ENCODE results near the gene MEF2C.
"Not testable (repeated sequence)": the region's sequence is repeated elsewhere in the genome, so short reads cannot be mapped to it uniquely, and the experiment has no call there.

Gene MEF2C

DNA sequence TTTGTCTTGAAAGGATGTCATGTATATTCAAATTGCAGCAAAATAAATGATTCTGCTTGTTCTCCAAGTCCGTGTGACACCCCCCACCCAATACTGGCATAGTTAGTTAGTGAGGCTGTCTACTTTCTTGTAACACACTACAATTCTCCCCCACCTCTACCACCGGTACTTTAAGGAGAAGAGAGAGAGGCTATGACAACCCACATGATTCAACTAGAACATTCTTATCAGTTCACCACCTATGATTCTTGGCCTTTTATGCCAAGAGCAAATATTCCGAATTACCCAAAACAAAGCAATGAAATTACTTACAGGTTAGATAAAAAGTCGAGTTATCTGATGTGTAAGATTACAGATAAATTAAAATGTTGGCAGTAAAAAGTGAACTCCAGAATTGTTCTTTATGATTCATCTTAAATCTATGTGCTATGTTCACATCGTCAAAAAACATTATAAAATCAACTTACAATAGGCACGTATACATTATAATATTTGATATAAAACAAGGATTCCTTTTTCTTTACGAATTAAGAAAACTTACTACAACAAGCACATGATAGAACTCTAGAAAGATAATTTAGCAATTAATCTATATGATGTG is 14.4 kb downstream of the MEF2C start:
- TF ChIP-seq CTCF (IDR thresholded peaks at IDR 0.05; ENCODE audit: extremely low read depth, missing control alignments): no peak
- no peak for DNase-seq (ENCODE audit: low spot score)

DNA sequence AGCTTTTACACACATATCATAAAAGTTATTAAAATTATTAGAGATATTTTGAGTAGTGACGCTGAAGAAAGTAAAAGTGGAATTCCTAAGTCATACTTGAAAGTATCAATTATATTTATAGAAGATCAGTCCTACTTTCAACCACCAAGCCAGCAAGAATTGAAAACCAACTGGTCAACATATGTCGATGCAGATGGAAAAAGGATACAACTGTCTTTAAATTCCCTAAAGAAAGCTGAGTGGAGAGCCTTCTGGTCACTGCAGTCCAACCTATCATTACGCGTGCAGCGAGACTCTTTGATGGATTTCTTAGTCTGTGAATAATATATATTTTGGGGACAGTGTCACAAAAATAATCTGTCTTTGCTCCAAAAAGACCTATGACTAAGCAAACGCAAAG is 15.3 kb downstream of the MEF2C start:
- TF ChIP-seq CTCF (IDR thresholded peaks at IDR 0.05; ENCODE audit: extremely low read depth, missing control alignments): no peak
- DNase-seq (ENCODE audit: low spot score): no peak

- no peak for DNase-seq (ENCODE audit: low spot score)
- no peak for TF ChIP-seq CTCF (IDR thresholded peaks at IDR 0.05; ENCODE audit: extremely low read depth, missing control alignments)
Measured at GRCh38 chr5:88863523-88863922, 19.5 kb downstream of the MEF2C start.

DNA sequence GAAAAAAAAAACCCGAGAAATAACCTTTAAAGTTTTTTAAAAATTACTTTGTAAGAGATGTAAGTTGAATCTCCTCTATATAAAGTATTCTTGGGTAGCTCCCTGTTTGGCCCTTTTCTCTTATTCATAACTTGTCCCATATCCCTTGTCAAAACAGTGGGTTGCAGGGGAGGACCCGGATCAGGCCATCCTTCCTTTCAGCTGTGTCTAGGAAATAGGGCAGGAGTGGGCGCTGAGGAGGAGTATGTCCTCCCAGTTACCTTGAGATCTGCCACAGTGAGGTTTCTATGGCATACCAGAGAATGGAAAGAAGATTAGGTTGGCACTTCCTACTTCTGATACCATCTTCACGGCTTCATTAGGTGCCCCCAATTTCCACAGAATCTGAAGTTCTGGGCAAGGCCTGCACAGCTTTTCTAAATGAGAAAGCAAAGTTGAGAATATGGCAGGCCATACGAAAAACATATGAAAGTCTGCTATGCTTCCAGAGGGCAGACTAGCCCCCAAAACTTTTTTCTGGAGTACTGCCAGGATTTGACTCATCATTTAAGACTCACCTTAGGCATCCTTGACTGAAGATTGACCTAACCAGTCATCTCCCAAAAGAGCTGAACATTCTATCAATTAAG is 20.3 kb downstream of the MEF2C start:
- TF ChIP-seq CTCF (IDR thresholded peaks at IDR 0.05; ENCODE audit: extremely low read depth, missing control alignments): no peak
- DNase-seq (ENCODE audit: low spot score): no peak

DNA sequence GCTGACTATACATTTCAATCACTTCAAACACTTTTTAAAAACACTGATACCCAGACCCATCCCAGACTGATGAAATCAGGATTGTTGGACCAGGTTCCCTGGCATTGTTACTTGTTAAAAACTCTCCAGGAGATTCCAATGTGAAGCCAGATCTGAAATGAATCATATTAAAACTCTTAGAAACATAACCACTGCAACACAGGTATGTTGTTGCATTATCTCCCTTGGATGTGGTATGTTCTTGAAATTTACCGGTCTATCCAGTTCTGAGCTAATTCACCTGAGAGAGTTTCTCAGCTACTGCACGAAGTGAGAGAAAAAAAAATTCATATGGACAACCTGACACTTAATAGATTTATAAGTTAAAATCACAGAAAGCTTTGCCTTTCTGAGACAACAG is 21.8 kb downstream of the MEF2C start:
- DNase-seq (ENCODE audit: low spot score): no peak
- TF ChIP-seq CTCF (IDR thresholded peaks at IDR 0.05; ENCODE audit: extremely low read depth, missing control alignments): no peak

- no peak for DNase-seq (ENCODE audit: low spot score)
- no peak for TF ChIP-seq CTCF (IDR thresholded peaks at IDR 0.05; ENCODE audit: extremely low read depth, missing control alignments)
Measured at GRCh38 chr5:88860501-88860900, 22.5 kb downstream of the MEF2C start.

DNA sequence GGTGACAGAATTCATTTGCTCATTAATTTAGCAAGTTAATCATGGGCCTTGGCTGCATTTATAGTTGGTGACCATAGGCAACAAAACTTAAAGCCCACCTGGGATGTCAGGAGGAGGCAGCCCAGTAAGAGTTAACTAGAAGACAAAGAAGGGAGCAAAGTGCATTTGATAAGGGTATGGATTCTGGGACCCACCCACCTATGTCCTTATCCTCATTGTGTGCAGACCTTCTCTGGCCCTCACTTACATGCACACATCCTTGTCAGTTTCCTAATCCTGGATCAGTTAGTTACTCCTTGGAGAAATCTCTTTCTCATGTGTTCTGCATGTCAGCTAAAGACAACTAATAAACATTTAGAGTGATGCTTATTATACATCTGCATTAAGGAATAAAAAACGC is 24.6 kb downstream of the MEF2C start:
- no peak for DNase-seq (ENCODE audit: low spot score)
- no peak for TF ChIP-seq CTCF (IDR thresholded peaks at IDR 0.05; ENCODE audit: extremely low read depth, missing control alignments)

DNA sequence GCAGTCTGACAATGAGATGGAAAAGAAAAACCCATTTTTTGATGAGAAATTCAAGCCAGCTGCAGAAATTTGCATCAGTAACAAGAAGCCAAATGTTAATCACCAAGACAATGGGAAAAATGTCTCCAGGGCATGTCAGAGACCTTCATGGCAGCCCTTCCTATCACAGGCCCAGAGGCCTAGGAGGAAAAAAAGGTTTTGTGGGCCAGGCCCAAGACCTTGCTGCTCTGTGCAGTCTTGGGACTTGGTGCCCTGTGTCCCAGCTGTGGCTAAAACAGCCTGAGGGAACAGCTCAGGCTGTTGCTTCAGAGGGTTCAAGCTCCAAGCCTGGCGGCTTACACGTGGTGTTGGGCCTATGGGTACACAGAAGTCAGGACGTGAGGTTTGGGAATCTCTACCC is 26.6 kb downstream of the MEF2C start:
- DNase-seq (ENCODE audit: low spot score): not testable (repeated sequence)
